Measurements from ENCODE around the gene TRAM2. TPM values are rescaled to one million over a fixed set of nuclear protein-coding genes. Genes with fewer than 3 reads are reported as not detected.
A peak's percentile ranks its signal among the peaks of the same experiment; 100 is the strongest.

The TRAM2 gene
- total RNA-seq, 2 donors from 2014 or later, result 3.2 to 3.8 TPM

DNA sequence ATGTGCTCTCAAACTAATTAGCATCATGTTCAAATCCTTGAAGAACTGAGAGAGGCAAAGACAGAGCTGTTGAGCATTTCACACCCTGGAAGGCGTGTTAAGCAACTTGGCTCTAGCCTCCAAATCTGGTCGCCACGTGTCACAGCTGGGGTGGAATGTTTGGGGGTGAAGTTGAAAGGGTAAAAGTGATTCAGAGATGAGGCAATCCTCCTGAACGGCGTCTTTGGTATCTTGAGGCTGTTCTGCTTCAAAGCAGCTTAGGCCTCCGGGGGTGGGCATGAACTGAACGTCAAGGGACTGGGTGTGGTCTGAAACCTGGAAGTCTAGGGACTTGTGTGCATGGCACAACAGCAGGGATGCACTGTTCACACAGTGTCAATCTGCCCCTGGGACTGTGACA is 62.3 kb downstream of the TRAM2 start:
- DNase-seq (ENCODE audit: low spot score in 2 of 2), result no peak
- H3K36me3 Mint-ChIP-seq, result no peaks in the 10 kb centered on the region
- peak overlapping the region in 1 of 2 donors; percentile 12 for H3K27ac Mint-ChIP-seq
- H3K9me3 Mint-ChIP-seq, result no peaks in the 10 kb centered on the region
- peak; percentile 5 to 39 for ATAC-seq

DNA sequence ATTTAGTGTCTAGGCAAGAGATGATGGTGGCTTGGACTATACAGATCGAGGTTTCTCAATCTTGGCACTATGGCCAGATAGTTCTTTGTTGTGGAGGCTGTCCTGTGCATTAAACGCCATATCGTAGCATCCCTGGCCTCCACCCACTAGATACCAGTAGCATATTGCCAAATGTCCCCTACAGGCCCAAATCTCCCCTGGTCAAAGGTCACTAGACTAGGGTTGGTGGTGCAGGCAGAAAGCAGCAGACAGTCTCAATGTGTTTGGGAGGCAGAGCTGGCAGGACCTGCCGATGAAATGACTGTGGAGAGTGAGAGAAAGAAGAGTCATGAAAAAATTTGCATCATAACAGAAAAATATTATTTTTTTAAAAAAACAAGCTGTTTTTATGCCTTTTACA is 63.0 kb downstream of the TRAM2 start:
- Mint-ChIP-seq H3K36me3 (no peaks in the 10 kb centered on the region), H3K27ac (peak overlapping the region in 1 of 2 donors; percentile 74), H3K9me3 (no peaks in the 10 kb centered on the region)
- DNase-seq (ENCODE audit: low spot score in 2 of 2) (no peak), ATAC-seq (no peak)

DNA sequence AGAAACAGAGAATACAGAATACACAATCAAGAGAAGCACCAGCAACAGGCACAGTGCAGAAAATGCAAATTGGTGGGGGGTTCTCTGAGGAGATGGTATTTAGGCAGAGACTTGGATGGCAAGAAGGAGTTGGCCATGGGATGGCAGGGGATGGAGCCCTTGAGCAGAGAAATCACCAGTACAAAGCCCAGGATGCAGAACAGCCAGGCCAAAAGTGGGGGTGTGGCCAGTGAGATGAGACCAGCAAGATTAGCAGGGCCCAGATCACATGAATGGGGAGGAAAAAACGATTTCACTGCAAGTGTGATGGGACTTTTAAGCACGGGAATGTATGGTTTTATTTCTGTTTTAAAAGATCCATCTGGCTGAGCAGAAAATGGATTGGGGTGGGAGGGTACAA is 63.4 kb downstream of the TRAM2 start:
- peak overlapping the region in 1 of 2 donors; percentile 74 for H3K27ac Mint-ChIP-seq
- no peaks in the 10 kb centered on the region for H3K36me3 Mint-ChIP-seq
- ATAC-seq (no peak), DNase-seq (ENCODE audit: low spot score in 2 of 2) (no peak)
- no peaks in the 10 kb centered on the region for H3K9me3 Mint-ChIP-seq

DNA sequence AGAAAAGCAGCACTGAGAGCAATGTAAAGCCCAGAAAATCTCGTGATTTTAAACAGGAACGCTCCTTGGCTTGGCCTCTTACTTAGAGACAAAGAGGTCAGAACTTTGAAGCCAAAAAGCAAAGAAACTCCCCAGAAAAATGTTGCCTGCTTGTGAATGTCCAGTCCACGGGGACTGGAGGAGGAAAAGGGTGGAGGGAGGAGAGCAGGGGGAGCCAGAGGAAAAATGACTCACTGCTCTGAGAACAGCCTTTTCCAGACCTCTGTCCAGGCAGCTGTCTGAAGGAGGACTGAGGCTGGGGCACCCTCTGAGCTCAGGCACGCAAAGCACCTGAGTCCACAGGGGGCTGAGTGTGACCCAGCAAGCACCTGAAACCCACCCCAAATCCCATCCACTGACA is 64.7 kb downstream of the TRAM2 start:
- no peak for ATAC-seq
- no peaks in the 10 kb centered on the region for H3K36me3 Mint-ChIP-seq

DNA sequence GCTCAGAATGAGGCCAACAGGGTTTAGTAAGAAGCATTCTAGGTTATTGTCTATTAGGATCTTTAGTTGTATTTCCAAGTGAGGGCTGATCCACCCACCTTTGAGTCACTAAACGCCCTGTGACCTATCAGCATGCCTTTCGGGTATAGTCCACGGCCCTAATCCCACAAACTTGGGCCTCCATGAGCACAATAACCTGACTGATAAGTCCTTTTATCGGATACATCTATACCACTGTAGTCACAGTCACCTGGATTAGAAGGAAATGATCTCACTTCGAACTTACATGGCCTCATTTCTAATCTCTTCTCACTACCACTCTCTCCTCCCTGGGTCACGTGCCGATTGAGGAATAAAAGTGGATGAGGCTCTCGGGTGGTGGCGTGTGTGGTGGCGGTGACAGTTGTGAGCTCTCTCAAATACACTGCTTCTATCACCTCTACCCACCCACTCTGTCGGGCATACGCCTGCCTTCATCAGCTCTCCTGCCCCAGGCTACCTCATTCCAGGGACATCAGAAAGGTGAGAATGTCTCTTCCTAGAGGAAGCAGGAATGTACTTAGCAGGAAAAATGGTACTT is 65.2 kb downstream of the TRAM2 start:
- Mint-ChIP-seq H3K9me3 (no peaks in the 10 kb centered on the region), H3K36me3 (no peaks in the 10 kb centered on the region), H3K27ac (no peak overlapping the region)
- no peak for ATAC-seq
- no peak for DNase-seq (ENCODE audit: low spot score in 2 of 2)

More for the DNA sequence above, 64.7 kb downstream of the TRAM2 start:
- Mint-ChIP-seq H3K27ac (peak overlapping the region in 1 of 2 donors; percentile 74), H3K9me3 (no peaks in the 10 kb centered on the region)
- DNase-seq (ENCODE audit: low spot score in 2 of 2), result no peak

DNA sequence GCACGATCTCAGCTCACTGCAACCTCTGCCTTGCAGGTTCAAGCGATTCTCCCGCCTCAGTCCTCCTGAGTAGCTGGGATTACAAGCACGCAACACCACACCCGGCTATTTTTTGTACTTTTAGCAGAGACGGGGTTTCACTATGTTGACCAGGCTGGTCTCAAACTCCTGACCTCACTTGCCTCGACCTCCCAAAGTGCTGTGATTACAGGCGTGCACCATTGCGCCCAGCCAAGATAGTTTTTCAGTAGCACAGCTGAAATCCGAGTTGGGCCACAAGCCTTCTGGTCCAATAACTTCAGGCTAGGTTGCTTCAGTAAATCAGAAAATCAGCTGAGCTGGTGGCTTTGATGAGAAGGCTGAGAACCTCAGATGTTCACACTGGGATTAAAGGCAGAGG is 65.7 kb downstream of the TRAM2 start:
- no peaks in the 10 kb centered on the region for H3K36me3 Mint-ChIP-seq
- ATAC-seq (no peak), DNase-seq (ENCODE audit: low spot score in 2 of 2) (no peak)
- H3K27ac Mint-ChIP-seq, result no peak overlapping the region
- no peaks in the 10 kb centered on the region for H3K9me3 Mint-ChIP-seq

DNA sequence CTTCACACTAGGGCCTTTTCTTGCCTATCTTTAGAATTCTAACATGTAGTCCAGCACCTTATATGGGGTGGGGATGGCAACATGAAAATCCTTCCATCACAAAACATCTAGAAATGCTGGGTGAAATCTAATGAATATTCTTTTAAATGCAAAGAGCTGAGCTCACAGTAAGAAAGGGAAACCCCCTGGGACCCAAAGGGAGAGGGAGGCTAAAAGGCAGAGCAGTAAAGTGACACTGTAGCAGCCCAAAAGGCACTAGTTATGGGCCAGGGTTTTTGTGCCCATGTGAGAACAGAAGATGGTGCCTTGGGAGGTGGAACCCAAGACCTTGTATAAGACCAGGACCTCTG is 66.7 kb downstream of the TRAM2 start:
- ATAC-seq (no peak), DNase-seq (ENCODE audit: low spot score in 2 of 2) (no peak)
- H3K27ac Mint-ChIP-seq, result no peak overlapping the region
- H3K36me3 Mint-ChIP-seq, result no peaks in the 10 kb centered on the region
- H3K9me3 Mint-ChIP-seq, result no peaks in the 10 kb centered on the region

DNA sequence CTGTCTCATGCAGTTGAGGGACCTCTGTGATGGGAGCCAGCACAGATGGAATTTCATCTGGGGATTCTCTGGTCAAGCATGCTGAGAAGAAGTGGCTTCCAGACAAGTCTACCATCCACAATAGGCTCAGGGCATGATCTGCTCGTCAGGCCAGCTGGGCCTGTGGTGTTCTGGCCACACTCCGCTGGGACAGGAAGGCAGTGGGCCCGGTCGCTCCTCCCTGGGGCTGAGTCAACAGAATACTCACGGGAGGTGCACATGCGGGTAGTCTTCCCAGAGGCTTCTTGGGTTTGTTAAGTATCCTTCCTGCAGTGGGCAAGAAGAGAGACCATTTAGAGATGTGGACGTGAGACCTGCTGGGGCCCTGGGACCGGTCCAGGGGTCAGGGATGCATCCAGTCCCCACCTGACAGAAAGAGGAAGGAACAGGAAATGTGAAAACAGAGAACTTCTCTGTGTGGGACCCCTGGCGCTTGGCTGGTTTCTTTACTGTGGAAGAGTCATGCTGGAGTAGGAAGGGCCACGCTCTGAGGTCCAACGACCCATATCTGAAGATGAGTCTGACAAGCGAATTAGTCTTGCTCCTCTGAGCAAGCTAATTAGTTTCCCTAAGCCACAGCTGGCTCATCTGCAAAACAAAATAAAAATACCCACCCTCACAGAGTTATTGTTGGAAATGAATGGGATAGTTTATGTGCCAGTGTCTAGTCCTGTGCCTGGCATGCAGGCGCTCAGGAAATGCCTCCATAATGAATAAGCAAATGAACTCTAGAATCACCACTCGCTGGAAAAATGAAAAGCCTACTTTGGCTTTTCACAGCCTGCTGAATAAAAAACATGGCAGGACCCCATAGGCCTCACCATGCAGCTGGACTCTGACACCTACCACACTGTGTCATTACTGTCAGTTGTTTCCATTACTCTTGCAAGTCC is 67.3 kb downstream of the TRAM2 start:
- no peak for DNase-seq (ENCODE audit: low spot score in 2 of 2)
- Mint-ChIP-seq H3K36me3 (no peaks in the 10 kb centered on the region), H3K9me3 (no peaks in the 10 kb centered on the region), H3K27ac (no peak overlapping the region)
- ATAC-seq, result no peak

DNA sequence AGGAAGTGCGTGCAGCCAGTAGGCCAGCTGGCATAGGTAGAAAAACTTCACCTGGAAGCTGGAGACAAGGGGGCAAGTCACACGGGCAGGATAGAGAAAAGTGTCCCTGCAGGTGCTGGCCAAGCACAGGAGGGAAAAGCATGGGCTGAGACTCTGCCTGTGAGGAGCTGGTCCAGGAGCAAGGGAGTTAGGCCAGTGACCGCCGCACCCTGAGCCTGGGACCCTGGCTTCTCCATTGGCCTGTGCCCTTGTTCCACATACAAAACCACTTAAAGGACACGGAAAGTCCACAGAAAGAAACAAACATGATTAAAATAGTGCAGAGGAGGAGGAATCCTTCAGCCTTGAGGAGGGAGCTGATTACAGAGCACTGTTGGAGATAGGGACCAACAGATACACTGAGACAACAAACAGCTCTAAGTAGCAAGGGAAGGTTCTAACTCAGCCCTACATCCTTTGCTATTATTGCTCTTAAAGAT is 68.6 kb downstream of the TRAM2 start:
- Mint-ChIP-seq H3K27ac (peak overlapping the region in 1 of 2 donors; percentile 53), H3K9me3 (no peaks in the 10 kb centered on the region), H3K36me3 (no peaks in the 10 kb centered on the region)
- no peak for ATAC-seq
- no peak for DNase-seq (ENCODE audit: low spot score in 2 of 2)

DNA sequence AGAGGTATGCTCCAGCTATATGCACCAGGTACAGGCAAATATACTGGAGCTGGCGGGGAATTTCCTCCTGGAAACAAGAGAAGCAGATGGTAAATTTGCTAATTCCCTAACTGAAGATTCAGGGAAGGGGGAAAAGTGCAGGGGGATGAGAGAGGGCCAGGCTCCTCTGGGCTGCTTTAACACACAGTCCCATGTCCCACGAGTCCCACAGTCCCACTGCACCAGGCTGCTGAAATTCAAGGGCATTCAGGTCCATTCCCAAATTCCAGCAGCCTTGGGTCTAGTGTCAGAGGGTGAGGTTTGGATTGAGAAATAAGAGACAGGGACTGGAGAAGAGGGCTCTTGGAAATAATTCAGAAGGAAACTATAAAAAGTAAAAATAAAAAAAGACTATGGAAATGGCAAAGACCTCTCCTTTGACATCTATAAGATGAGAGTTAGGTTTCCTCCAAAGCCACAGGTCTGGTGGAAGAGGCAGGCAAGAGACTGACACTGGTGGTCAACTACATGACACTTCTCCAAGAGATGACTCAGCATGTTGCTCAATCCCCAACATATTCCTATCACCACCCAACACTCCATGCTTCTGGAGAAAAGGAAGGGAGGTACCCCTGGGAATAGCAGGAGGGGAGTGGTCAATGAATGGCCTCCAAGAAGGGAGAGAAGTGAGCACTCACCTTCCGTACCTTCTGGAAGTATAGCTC is 69.2 kb downstream of the TRAM2 start:
- Mint-ChIP-seq H3K9me3 (no peaks in the 10 kb centered on the region), H3K27ac (peak overlapping the region in 1 of 2 donors; percentile 70), H3K36me3 (no peaks in the 10 kb centered on the region)
- ATAC-seq (no peak), DNase-seq (ENCODE audit: low spot score in 2 of 2) (no peak)

DNA sequence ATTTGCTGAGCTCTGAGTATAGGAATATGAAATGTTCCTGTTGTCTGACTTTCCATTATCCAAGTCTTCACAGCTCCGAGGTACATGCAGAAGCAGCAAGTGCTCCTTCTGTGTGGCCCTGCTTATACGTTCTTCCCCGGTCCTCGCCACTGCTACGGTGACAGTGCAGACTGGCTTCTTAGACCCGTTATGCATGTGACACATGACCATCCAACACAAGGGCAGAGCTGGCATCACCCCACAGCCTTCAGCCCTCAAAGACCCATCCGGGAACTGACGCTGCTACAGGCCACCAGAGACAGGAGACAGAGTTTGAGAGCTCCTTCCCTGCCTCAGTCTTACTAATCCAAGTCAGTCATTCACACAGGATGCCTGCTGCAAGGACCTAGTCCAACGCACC is 70.4 kb downstream of the TRAM2 start:
- no peak for DNase-seq (ENCODE audit: low spot score in 2 of 2)
- H3K27ac Mint-ChIP-seq, result no peak overlapping the region
- no peaks in the 10 kb centered on the region for H3K36me3 Mint-ChIP-seq
- ATAC-seq, result no peak
- H3K9me3 Mint-ChIP-seq, result no peaks in the 10 kb centered on the region

DNA sequence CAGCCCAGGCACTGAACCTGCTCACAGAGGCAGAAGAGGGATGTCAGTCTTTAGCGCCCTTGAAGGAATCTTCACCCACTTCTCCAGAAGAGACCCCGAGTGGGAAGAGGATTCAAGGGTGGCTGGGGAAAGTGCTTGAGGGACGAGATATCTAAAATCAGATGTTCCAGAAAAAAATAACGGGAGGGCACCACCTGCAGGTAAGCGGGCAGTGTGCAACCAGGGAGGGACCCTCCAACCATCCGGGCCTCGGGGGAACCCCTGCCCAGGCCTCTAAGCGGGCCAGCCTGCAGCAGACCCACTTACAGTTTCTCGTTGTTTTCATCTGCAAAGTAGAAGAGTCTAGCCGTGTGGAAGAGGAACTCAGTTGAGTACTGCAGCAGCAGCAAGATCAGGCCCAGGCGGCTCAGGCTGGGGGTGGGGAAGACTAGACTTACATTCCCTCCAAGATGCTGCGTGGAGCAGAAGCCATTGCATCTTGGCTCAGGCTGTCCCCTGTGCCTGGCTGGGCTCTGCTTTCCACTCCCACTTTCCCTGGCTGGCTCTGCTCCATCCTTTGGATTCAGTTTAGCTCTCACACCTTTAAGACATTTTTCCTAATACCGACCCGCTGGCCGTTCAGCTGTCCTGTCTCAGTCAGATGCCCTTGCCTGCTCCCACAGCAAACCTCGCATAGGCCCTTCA is 71.0 kb downstream of the TRAM2 start:
- ATAC-seq (no peak), DNase-seq (ENCODE audit: low spot score in 2 of 2) (no peak)
- H3K9me3 Mint-ChIP-seq, result no peaks in the 10 kb centered on the region
- no peak overlapping the region for H3K27ac Mint-ChIP-seq
- no peaks in the 10 kb centered on the region for H3K36me3 Mint-ChIP-seq

DNA sequence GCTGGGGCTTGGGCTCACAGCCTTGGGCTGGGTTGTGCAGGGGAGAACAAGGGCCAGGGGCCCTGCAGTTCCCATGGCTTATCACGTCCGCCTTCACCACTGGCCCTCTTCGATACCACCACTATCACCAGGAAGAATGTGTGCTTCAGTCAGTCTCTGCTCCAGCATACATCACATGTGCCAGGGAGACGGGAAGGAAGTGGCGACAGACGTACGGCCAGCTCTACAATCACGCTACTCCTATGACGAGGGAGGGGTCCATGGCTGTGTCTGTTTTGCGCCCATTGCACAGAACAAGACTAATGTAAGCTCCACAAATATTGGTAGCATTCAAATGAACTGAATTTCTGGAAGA is 72.1 kb downstream of the TRAM2 start:
- ATAC-seq, result no peak

DNA sequence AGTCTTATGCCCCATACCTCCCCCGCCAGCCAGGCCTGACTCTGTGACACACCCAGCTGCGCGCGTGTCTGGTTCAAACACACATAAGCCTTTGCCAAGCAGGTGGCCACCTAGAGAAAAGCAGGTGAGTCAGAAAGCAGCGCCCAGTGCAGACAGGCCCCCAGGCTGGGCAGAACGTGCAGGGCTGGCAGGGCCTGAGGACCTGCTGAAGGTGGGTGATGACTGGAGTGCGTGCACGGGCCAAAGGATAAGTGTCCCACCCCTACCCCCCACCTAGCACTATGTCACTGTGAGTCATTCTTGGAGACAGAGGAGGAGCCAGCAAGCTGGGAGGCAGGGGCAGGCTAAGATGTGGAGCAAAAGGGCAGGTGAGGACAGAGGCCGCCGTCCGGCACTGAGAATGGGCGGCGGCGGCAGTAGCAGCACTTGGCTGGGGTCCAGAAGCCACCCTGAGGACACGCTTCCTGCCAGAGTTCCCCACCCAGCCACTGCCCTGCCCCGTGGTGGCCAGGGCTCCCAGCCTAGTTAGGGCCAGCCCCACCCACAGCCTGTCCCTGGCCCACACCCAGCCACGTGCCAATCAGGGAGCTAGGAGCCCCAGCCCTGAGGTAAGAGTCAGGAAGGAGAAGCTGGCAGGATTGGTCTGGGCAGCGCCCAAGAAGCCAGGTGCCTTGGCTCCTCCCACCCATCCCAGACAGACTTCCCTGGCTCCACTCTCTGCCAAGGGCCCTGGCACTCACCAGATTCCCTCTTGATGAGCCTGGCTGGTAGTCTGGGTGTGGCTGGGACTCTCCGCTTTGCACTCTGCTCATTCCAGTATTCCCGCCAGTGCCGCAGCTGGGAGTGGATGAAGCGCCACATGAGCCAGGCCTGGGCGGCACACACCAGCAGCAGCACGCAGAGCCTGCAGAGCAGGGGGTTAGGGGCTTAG is 72.7 kb downstream of the TRAM2 start:
- ATAC-seq (peak in 1 of 2 donors; percentile 11), DNase-seq (ENCODE audit: low spot score in 2 of 2) (no peak)
- H3K9me3 Mint-ChIP-seq, result no peaks in the 10 kb centered on the region
- no peak overlapping the region for H3K27ac Mint-ChIP-seq
- no peaks in the 10 kb centered on the region for H3K36me3 Mint-ChIP-seq

More for the DNA sequence above, 72.1 kb downstream of the TRAM2 start:
- Mint-ChIP-seq H3K36me3 (no peaks in the 10 kb centered on the region), H3K9me3 (no peaks in the 10 kb centered on the region), H3K27ac (no peak overlapping the region)
- DNase-seq (ENCODE audit: low spot score in 2 of 2), result no peak

DNA sequence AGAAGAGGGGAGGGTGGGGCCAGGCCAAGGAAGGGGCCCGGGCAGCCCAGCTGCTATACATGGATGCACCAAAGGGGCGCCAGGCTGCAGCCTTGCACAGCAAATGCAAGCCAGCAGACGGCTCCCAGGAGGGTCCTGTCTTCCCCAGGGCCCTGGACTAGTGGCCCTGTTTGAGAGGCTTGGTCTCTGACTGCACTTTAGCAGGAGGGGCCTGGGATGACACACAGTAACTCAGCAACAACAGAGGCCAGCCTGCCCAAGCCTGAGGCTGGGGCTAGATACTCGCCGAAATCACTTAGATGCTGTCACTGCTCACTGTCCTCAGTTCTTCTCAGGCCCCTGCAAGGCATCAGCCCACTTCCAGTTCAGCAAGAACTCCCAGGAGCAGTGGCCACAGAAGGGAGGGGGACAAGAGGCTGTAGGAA is 73.5 kb downstream of the TRAM2 start:
- ATAC-seq (no peak), DNase-seq (ENCODE audit: low spot score in 2 of 2) (no peak)
- no peaks in the 10 kb centered on the region for H3K9me3 Mint-ChIP-seq
- H3K36me3 Mint-ChIP-seq, result no peaks in the 10 kb centered on the region
- no peak overlapping the region for H3K27ac Mint-ChIP-seq
